Measurements from ENCODE around the gene ZBTB21.

The ZBTB21 gene

GRCh38 chr21:41980561-41980960 is 29.6 kb downstream of the ZBTB21 start:
- TF ChIP-seq CTCF (IDR thresholded peaks at IDR 0.05) = no peak
- Histone ChIP-seq H3K4me3 (no peak overlapping the region), H3K27ac (no peak overlapping the region)
- DNase-seq (ENCODE audit: low spot score) = no peak

- no peak overlapping the region for H3K27ac ChIP-seq
- DNase-seq (ENCODE audit: low spot score) = peak; percentile 35
- no peak for TF ChIP-seq CTCF (IDR thresholded peaks at IDR 0.05)
- no peak overlapping the region for H3K4me3 ChIP-seq
These were observed 30.3 kb downstream of the ZBTB21 start for GRCh38 chr21:41979751-41980369.

GRCh38 chr21:41979335-41979734 is 30.8 kb downstream of the ZBTB21 start:
- TF ChIP-seq CTCF (IDR thresholded peaks at IDR 0.05) = no peak
- Histone ChIP-seq H3K4me3 (no peak overlapping the region), H3K27ac (no peak overlapping the region)
- no peak for DNase-seq (ENCODE audit: low spot score)

- no peak overlapping the region for H3K27ac ChIP-seq
- no peak for TF ChIP-seq CTCF (IDR thresholded peaks at IDR 0.05)
- DNase-seq (ENCODE audit: low spot score) = peak; percentile 56
- no peak overlapping the region for H3K4me3 ChIP-seq
These were observed 32.9 kb downstream of the ZBTB21 start for GRCh38 chr21:41977034-41977950.

DNA sequence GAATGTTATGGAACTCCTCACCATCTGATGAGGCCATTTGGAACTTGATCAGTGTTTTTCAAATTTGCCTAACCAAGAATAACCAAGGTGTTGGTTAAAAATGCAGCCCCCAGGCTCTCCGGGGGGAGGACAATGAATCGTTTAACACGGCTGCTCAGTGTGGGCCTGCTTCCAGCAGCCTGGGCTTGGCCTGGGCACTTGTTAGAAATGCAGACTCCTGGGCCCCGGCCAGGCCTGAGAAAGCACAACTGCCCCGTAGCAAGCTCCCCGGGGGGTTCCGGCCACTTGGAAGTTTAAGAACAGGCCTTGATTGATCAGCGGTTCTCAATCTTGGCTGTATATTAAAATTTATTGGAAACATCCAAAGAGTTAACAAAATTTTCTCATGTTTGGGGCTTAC is 33.5 kb downstream of the ZBTB21 start:
- Histone ChIP-seq H3K4me3 (no peak overlapping the region), H3K27ac (no peak overlapping the region)
- peak; percentile 38 for DNase-seq (ENCODE audit: low spot score)
- TF ChIP-seq CTCF (IDR thresholded peaks at IDR 0.05) = no peak

- DNase-seq (ENCODE audit: low spot score) = peak; percentile 66
- TF ChIP-seq CTCF (IDR thresholded peaks at IDR 0.05) = no peak
These were observed 34.5 kb downstream of the ZBTB21 start for GRCh38 chr21:41975391-41976272.

More at GRCh38 chr21:41975391-41976272, 34.5 kb downstream of the ZBTB21 start:
- Histone ChIP-seq H3K4me3 (no peak overlapping the region), H3K27ac (no peak overlapping the region)

Data from coronary artery (tissue), 2 donors.